ENCODE measurements around the gene RFPL2.
"Not testable (repeated sequence)": the region's sequence is repeated elsewhere in the genome, so short reads cannot be mapped to it uniquely, and the experiment has no call there.

Gene RFPL2

DNA sequence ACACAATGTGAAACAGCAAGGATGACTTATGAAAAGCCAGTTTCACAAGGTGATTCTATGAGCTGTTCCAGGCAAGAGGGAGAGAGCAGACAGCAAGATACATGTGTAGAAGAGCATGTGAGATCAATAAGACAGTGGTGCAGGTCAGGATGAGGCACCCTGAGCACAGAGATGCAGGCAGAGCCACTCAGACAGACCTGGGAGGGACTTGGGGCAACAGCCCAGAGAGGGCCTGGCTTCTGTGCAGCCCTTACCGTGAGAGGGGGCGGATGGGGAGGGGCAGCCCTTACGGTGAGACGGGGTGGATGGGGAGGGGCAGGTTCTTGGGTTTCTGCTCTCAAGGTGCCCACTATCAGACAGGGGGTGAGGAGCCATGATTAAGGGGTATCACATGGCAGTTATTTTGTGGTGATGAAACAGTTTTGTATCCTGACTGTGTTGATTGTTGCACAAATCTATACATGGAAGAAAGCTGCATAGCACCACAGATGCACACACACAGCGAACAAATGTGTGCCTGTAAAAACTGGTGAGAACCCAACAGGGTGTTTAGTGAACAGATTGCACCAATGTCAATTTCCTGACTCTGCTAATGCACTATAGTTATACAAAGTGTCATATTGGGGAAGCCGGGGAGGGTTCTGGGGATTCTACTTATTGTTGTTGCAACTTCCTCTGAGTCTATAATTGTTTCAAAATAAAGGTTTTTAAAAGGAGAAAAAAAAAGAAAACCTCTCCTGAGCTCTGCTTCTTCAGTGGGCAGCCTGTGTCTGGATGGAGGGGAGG is 40.6 kb downstream of the RFPL2 start:
- in situ Hi-C loops (cut with HindIII; ENCODE audit: low pct_ligation_motif_present, low sequenced_read_pairs) = no loop called here
- DNase-seq = no peak

DNA sequence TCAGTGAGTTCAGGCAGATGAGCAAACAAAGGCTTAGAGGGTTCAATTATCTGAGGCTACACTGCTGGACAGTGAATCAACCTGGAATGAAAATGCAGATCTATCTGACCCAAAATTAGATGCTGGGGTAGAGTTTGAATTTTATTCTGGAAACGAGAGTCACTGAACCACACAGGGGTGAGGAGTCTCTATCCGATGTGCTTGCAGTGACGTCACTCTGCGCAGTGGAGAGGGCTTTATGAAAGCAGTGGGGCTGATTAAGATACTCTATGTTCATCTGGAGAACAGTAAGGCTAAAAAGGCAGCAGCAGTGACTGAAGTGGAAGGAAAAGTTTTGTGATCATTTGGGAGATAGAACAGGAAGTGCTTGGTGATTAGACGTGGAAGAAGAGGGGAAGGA is 44.5 kb downstream of the RFPL2 start:
- H3K27me3 ChIP-seq (replicated peaks); DNase-seq; H3K27ac ChIP-seq; H3K4me3 ChIP-seq (ENCODE audit: low read depth, low read length); H3K36me3 ChIP-seq (replicated peaks); in situ Hi-C loops (cut with HindIII; ENCODE audit: low pct_ligation_motif_present, low sequenced_read_pairs): not testable (repeated sequence)

More for the DNA sequence above, 40.6 kb downstream of the RFPL2 start:
- Histone ChIP-seq H3K36me3 (replicated peaks) (no peaks in the 10 kb centered on the region), H3K27me3 (replicated peaks) (no peaks in the 10 kb centered on the region), H3K4me3 (ENCODE audit: low read depth, low read length) (no peak overlapping the region), H3K27ac (no peak overlapping the region)
- TF ChIP-seq, protein P1, sequence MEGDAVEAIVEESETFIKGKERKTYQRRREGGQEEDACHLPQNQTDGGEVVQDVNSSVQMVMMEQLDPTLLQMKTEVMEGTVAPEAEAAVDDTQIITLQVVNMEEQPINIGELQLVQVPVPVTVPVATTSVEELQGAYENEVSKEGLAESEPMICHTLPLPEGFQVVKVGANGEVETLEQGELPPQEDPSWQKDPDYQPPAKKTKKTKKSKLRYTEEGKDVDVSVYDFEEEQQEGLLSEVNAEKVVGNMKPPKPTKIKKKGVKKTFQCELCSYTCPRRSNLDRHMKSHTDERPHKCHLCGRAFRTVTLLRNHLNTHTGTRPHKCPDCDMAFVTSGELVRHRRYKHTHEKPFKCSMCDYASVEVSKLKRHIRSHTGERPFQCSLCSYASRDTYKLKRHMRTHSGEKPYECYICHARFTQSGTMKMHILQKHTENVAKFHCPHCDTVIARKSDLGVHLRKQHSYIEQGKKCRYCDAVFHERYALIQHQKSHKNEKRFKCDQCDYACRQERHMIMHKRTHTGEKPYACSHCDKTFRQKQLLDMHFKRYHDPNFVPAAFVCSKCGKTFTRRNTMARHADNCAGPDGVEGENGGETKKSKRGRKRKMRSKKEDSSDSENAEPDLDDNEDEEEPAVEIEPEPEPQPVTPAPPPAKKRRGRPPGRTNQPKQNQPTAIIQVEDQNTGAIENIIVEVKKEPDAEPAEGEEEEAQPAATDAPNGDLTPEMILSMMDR (IDR thresholded peaks at IDR 0.05; ENCODE audit: low read depth, low read length, missing control alignments) = no peak

DNA sequence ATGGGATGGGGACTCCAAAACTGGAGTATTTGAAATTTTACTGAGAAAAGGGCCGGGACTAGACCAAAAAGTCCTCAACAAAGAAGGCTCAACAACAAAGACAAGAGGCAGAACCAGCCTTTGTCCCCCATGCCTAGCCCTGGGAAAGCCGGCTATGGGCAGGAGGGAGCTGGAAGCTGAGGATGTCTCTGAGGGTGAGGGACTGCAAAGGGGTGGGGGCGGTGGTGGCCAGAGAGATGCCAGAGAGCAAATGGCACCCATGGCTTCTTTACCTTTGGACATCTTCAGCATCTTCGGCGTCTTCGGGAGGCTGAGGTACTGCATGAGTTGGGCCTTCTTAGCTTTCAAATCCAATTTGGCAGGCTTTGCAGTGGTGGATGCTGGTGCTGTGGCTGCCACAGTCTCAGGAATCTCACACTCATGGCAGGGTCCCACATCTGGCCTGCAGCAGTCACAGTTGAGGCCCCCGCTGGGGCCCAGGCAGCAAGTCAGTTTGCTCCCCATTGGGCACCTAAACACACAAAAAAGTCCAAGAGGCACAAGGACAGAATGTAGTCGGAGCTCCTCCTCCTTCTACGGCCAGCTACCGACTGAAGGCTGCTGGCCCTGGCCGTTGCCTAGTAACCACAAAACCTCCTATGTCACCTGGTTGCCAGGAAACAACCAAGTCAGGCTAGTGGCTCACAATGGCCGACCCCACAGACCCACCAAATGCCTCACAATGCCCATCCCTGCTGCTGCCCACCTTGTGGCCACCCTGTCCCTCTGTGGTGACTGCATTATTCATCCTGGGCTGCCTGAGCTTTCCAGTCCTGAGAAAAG is 46.0 kb downstream of the RFPL2 start, which contains the start of gene C22orf42:
C22orf42 (minus strand) TSS at position 592 of the 822 bp plus-strand sequence; CDS start at position 504, 88 bp downstream.
- no peak for DNase-seq
- no peak within 1 kb of the TSS for H3K4me3 ChIP-seq (ENCODE audit: low read depth, low read length)
- no peaks in the 10 kb centered on the region for H3K27me3 ChIP-seq (replicated peaks)
- no peaks in the 10 kb centered on the region for H3K36me3 ChIP-seq (replicated peaks)
- TF ChIP-seq, protein P1 (IDR thresholded peaks at IDR 0.05; ENCODE audit: low read depth, low read length, missing control alignments) = no peak
- no peak within 1 kb of the TSS for H3K27ac ChIP-seq
- in situ Hi-C loops (cut with HindIII; ENCODE audit: low pct_ligation_motif_present, low sequenced_read_pairs) = no loop called here

DNA sequence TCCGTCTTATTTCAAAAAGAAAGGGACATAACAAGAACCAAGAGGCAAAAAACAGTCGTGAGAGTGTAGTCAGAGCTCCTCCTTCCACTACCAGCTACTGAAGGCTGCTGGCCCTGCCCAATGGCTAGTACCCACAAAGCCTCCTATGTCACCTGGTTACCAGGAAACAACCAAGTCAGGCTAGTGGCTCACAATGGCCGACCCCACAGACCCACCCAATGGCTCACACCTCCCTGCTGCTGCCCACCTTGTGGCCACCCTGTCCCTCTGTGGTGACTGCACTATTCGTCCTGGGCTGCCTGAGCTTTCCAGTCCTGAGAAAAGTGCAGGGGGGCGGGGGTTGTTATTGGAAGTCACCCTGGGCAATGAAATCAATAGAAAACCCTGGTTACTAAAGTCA is 47.2 kb downstream of the RFPL2 start:
- in situ Hi-C loops (cut with HindIII; ENCODE audit: low pct_ligation_motif_present, low sequenced_read_pairs); H3K4me3 ChIP-seq (ENCODE audit: low read depth, low read length); H3K27me3 ChIP-seq (replicated peaks); DNase-seq; H3K27ac ChIP-seq; H3K36me3 ChIP-seq (replicated peaks): not testable (repeated sequence)

DNA sequence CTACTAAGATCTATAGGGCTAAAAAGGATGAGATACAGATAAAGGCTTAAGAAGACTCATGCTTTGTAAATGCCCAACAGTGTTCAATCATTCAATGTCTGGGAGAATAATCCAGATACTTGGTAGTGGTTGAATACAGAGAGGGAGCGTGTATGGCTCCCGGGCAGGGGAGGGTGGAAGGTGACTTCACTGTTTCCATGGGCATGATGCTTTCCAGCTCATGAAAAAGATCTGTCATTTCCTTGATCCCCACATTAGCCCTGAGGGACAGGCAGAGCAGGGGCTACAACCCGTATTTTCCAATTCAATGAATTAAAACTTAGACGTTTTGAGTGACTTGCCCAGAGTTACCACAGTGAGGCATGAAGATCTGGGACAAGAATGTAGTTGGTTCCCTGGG is 50.1 kb downstream of the RFPL2 start:
- in situ Hi-C loops (cut with HindIII; ENCODE audit: low pct_ligation_motif_present, low sequenced_read_pairs); DNase-seq; H3K27ac ChIP-seq: not testable (repeated sequence)

DNA sequence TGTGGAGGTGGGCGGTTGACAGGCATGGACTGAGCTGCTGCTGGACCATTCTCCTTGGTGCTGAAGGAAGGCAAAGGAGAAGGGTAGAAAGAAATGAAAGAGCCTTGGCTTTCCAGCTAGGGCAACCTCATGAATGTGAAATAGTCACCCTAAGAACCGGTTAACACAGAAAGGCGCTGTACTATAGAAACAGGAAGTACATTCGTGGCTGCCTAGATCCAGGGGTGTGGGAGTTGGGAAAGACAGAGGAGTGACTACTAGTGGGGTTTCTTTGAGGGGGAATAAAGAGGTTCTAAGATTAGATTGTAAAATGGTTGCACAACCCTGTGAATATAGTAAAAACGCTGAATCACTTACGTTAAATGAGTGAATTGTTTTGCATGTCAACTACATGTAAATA is 53.2 kb downstream of the RFPL2 start:
- in situ Hi-C loops (cut with HindIII; ENCODE audit: low pct_ligation_motif_present, low sequenced_read_pairs); H3K27ac ChIP-seq; H3K27me3 ChIP-seq (replicated peaks); H3K4me3 ChIP-seq (ENCODE audit: low read depth, low read length); DNase-seq; H3K36me3 ChIP-seq (replicated peaks): not testable (repeated sequence)

More for the DNA sequence above, 50.1 kb downstream of the RFPL2 start:
- not testable (repeated sequence) for H3K4me3 ChIP-seq (ENCODE audit: low read depth, low read length); H3K36me3 ChIP-seq (replicated peaks); H3K27me3 ChIP-seq (replicated peaks)

DNA sequence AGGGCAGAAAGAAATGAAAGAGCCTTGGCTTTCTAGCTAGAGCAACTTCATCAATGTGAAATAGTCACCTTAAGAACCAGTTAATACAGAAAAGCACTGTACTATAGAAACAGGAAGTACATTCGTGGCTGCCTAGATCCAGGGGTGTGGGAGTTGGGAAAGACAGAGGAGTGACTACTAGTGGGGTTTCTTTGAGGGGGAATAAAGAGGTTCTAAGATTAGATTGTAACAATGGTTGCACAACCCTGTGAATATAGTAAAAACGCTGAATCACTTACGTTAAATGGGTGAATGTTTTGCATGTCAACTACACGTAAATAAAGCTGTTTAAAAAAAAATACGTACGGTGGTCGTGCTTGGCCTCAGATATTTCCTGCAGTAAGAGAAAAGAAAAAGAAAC is 54.2 kb downstream of the RFPL2 start:
- H3K4me3 ChIP-seq (ENCODE audit: low read depth, low read length); H3K27ac ChIP-seq; in situ Hi-C loops (cut with HindIII; ENCODE audit: low pct_ligation_motif_present, low sequenced_read_pairs); H3K27me3 ChIP-seq (replicated peaks); H3K36me3 ChIP-seq (replicated peaks); DNase-seq: not testable (repeated sequence)

DNA sequence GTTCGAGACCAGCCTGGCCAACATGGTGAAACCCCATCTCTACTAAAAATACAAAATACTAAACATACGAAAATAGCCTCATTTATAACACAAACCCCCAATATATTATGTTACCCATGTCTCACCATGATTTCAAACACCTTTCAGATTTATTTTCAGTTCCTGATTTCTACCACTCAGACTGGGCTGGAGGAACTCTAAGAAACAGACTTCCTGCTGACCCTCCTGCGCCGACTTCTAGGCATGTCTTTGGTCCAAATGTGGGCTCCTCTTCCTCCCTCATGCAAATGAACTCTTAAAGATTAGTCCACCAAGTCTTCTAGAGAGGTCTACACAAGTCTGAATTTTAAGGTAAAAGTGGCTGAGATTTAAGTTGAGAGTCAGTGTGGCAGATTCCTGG is 56.5 kb downstream of the RFPL2 start:
- H3K4me3 ChIP-seq (ENCODE audit: low read depth, low read length); H3K36me3 ChIP-seq (replicated peaks); H3K27me3 ChIP-seq (replicated peaks); in situ Hi-C loops (cut with HindIII; ENCODE audit: low pct_ligation_motif_present, low sequenced_read_pairs); H3K27ac ChIP-seq; DNase-seq: not testable (repeated sequence)

DNA sequence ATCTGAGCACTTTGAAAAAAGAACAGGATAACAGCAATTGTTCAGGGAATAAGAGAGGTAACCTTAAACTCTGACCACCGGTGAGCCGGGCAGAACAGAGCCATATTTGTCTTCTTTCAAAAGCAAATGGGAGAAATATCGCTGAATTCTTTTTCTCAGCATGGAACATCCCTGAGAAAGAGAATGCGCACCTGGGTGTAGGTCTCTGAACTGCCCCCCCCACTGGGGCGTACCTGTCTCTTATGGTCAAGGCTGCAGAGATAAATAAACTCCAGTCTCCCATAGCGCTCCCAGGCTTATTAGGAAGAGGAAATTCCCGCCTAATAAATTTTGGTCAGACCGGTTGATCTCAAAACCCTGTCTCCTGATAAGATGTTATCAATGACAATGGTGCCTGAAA is 57.7 kb downstream of the RFPL2 start:
- H3K27ac ChIP-seq; in situ Hi-C loops (cut with HindIII; ENCODE audit: low pct_ligation_motif_present, low sequenced_read_pairs); H3K36me3 ChIP-seq (replicated peaks); H3K27me3 ChIP-seq (replicated peaks); H3K4me3 ChIP-seq (ENCODE audit: low read depth, low read length); DNase-seq: not testable (repeated sequence)
